Stimulated activated CD4-positive, alpha-beta T cell treated with anti-CD3 and anti-CD28 coated beads, Interleukin-15, amount 100 ng/mL, for 1 hour (primary cell): ENCODE results near the gene ST3GAL4.

Experiments
- DNase-seq, 2 donors: peaks; one replicate each; pipeline ENCODE4 v3.0.0-alpha.2; 2020; ENCODE audit warnings: low read depth in 1 of 2, low spot score in 1 of 2

Gene ST3GAL4

GRCh38 chr11:126420698-126421256, 65.3 kb downstream of the ST3GAL4 start:
- DNase-seq = no peak

DNA sequence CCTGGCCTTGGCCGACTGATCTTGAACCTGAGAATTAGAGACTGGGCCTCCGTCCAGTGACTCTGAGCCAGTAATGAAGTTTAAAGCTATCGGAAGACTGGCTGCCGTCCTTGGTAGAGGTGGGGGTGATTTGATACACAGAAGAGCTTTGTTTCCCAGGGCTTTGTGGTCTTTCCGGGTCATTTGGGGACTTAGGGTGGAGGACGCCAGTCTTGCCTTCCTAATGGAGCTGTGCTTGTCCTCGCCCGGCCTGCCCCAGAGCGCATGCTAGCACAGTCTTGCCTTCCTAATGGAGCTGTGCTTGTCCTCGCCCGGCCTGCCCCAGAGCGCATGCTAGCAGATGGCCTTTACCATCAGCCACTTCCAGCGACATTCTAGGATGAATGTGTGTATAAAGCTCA, 65.8 kb downstream of the ST3GAL4 start:
- DNase-seq = no peak

DNA sequence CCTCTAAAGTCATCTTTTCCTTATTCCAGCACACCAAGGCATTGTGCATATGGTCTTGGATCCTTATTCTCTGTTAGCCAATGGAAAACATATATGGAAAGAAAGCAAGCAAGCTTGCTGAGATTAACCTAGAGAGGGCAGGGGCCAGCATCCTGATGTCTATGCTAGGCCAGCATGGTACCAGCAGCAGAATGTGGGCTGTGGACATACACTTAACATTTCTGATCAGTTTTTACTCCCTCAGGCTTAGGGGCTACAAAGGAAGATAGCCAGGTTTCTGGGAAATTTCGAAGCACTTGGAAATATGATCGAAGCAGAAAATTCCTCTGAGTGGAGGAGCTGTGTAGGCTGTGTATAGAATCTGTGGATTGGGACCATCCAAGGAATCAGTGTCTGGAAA, 67.0 kb downstream of the ST3GAL4 start:
- no peak for DNase-seq

DNA sequence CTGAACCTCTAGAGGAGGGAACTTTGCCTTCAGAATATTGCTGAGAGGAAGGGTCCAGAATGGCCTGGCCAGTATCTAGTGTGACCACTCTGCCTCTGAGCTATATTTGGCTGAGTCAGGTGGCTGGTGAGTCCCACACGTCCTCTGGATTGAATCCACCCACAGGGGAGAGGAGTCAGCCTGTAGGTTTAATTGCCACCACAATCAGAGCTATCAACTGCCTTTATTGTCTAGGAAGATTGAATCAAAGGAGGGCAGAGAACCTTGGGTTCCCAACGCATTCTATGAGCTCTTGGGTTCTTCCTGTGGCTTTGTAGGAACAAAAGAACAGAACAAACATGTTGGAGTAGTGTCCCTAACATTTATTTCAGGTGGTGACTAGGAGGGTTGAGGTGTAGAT, 67.7 kb downstream of the ST3GAL4 start:
- DNase-seq = no peak

DNA sequence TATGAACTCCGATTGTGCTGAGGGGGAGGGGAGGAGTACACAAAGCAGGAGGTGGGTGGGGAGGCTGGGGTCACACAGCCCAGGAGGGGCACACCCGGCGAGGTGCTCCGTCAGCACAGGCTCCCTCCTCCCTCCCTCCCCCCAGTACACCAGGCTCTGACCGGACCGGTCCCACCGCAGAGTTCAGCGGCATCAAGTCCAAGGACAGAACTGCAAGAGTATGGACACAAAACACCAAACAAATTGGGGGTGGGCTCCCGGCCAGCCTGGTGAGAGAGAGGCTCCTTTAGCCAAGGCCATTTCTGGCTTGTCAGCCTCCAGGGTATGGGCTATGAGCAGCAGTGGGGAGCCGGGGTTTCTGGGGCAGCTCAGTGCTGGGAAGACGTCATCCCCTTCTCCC, 68.3 kb downstream of the ST3GAL4 start:
- DNase-seq = no peak

DNA sequence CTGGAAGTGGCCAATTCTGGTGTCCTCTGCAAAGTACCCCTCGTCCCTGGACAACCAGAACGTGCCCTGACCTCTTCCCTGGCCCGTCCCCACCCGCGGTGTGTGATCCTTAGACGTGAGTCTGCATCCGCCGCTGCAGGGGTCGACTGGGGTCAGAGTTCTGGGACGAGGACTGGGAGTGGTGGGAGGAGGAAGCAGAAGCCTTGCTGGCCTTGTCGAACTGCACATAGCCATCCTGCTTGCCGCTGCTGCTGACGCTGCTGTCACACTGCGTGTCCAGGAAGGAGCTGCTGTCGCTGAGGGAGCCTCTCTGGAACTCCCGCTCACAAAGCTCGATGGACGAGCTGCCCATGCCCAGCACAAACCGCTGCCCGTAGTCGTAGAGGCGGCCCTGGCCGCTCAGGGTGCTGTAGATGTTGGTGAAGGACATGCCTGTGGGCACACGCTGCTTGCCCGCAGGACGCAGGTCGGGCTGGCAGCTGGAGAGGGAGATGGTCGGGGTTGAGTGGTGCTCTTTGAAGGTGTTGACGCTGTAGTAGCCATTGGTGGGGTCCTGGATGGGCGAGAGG, 69.1 kb downstream of the ST3GAL4 start:
- no peak for DNase-seq

DNA sequence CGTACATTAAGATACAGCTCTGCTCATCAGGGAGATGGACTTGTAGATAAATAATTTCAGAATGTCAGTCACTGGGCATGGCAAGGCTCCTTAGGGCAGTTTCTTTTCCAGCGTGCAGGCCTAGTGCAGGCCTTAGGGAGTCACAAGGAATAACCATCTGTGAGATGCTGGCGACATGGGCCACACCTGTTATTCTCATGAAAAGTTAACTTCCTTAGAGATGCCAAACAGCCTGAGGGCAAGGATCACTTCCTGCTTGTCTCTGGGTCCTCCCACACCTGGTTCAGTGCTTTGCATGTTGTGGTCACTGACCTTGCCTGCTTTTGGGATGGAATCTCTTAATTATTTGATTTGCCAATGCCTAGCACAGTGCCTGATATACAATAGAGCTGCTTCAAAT, 70.6 kb downstream of the ST3GAL4 start:
- DNase-seq = no peak

- DNase-seq = no peak
Measured at GRCh38 chr11:126426820-126427749, 71.6 kb downstream of the ST3GAL4 start.

DNA sequence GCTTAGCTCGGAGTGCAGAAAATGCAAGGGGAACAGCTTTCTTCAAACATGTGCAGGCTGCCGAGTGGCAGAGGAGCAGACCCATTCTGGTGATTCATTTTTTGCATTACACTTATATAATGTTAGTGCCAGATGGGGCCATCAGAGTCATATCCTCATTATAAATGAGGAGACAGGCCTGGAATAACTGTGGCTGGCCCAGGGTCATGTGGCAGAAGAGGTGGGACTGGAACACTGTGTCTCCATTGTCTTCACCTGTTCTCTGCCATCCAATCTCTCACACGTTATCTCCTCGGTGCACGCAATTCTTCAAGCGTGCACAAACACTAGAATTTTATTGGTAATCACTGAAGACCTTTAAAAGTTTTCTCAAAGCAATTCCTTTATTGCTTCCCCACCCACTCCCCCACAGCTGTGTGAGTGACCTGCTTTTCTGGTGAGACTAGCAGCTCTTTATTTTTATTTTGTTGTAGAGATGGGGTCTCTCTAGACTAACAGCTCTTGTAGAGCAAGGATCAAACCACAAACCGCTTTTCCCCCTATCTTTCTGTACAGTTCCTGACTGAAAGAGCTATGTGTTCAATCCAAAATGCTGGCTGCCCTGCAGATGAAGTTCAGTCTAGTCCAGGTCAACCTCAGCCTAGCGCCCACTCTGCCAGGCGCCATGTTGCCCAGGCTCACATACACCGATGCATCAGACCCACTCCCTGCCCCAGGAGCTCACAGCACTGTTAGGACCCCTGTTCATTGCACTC, 75.3 kb downstream of the ST3GAL4 start:
- DNase-seq = no peak

DNA sequence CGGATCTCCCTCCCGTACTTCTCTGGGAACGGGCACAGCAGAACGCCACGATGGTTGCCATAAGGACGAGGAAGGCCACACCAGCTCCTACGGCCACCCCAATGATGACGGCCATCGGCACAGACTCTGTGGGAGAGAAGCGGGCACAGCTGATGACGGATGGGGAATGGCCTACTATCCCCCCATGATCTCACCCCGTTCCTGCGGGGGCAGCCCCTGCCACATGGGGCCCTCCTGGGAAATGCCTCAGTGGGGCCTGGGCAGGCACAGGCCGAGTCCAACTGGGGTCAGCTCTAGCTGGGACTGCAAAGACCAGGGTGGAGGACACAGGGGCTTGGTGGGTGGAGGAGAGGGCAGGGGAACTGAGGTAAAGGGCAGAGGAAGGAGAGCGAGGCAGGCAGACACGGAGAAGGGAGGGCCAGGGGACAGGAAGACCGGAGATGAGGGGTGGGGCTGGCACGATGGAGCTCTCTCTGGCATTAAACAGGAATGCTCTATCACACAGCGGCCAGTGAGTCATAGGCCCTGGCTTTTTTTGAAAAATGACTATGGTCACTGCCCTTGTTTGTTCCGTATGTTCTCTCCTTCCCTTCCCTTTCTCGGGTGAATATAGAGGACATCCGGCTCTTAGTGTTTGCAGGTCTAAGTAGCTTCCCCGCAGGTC, 76.0 kb downstream of the ST3GAL4 start:
- no peak for DNase-seq

DNA sequence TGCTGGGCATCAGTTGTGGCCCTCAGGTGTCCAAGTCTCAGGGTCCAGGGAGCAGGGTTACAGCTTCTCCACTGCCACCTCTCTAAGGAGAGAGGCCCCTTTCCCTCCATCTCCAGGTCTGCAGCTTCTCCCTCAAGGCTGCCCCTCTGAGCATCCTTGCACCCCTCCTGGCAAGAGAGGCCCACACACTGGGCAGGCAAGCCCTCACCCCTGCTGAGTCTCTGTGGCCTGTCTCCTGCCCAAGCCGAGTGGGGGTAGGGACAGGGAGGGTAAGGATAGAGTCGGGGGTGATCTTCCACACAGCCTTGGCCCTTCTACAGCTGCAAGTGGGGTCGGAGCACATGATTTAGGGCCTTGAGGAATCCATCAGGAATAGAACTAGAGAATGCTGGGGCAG, 76.6 kb downstream of the ST3GAL4 start:
- no peak for DNase-seq

DNA sequence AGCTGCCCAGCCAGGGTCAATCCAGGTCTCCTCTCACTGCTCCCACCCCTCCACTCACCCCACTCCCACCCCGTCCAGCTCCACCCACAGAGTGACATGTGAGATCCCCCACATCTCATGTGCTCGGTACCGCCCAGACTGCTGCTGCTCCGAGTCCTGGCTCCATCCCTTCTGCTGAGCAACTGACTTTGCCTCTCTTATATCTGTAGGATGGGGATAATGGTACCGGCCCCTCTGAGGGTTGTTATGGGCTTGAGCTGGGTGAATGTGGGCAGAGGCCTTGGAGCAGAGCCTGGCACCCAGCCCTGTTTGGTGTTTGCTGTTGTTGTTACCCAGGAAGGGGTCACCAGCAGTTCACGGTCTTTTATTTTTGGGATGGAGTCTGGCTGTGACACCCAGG, 77.0 kb downstream of the ST3GAL4 start:
- no peak for DNase-seq

DNA sequence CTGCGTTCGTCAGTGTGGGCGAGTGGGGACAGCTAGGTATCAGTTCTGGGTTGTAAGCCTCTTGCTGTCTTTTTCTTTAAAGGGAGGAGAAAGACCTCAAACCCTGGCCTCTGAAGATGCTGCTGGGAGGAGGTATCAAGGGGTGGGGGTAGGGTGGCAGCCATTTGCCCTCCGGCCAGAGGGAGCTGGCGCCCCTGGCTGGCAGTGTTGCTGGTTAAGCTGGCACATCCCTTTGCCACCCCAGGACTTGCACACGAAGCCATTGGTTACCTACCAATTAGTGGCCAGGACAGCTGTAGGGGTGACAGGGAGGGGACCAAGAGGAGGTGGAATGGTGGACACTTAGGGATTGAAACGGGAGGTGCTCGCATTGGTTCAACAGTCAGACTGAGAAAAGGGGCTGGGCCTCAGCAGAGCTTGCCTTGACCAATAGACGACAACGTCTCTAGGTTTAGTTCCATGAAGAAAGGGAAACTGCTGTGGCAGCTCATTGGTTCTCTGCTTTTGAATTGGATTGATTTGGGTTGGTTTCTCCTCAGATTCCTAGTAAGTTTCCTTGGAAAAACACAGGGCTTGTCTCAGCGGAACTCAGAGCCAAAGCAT, 77.9 kb downstream of the ST3GAL4 start:
- DNase-seq = no peak

- DNase-seq = no peak
Measured at GRCh38 chr11:126433989-126434949, 78.8 kb downstream of the ST3GAL4 start.

DNA sequence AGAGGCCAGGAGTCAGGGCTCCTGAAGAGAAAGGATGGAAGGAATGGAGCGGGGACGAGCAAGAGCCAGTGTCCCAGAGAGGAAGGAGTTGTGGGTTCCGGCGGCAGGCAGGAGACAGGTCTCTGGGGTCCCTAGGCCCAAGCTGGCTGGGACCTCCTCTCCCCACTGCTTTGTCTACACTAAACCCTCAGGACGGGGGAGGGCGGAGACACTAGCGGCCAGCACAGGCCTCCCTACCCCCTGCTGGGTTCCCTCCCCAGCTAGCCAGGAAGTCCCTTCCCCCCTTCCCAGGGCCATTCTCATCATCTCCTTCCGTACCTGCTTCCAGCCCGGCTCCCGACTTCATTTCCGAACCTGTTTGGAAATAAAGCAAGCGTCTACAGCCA, 79.5 kb downstream of the ST3GAL4 start:
- no peak for DNase-seq

DNA sequence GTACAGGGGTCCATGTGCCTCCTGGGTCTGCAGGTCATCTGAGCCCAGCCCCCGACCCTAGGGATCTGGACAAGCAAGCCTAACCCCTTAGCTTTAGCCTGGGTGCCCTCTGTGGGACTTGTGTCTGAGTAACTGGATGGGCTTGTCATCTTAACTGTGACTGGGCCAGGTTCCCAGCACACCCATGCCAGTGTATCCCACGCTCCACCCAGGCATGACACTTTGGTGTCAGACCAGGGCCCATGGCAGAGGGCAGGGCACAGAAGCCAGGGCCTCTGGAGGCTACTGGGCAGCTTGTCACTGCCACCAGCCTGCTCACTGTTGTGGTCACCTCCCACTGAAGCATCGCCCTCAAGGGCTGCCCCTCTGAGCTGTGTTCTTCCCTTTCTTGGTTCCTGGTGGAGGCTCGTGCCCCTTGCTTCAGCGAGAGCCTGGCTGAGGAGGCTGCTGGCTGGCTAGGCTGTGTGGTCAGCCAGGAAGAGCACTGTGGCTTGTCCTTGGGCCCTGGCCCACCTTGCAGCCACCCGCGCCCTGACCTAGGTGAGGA, 80.8 kb downstream of the ST3GAL4 start:
- no peak for DNase-seq

DNA sequence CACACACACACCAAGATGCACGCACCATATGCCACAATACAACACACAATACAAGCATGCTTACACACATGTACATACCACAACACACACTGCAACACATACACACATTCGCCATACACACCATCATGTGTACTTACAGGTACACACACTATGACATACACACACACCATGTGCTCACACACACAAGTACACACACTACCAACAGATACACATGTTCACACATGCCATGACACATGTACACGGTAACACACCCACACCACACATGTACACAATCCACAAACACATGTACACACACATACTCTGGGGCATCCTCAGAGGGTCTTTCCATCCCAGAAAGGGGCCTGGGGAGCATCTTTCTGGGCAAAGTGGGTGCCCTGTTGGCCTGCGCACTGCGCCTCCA, 82.2 kb downstream of the ST3GAL4 start:
- DNase-seq = no peak

DNA sequence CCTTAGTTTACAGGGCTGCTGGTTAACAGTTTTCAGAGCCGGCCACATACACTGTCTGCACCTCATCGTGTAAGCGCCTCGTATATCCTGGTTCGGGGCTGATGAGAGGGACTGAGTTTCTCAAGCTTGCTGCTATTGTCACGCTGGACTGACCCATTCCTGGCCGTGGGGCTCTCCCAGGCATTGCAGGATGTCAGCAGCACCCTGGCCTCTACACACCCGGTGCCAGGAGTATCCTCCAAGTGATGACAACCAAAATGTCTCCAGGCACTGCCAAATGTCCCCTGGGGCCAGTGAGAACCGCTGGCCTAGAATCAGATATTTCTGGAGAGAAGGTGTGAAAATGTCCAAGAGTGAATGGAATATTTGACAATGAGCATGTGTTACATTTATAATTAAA, 82.8 kb downstream of the ST3GAL4 start:
- DNase-seq = no peak

DNA sequence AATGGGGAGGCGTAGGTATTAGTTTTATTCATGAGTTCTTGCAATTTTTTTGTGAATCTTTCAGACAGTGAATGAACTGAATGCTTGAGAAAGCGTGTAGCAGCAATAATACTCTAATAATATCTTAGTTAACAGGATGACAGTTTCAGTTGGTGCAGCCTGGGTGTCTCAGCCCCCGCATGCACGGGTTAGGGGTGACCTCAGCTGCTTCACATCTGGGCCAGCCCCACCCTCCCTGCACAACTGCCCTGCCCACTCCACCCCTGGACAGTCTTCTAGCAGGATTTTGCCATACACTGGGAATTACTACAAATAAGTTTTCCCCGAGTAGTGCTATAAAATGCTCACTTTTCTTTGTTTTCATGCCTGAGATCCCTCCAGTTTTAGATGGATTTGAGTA, 83.2 kb downstream of the ST3GAL4 start:
- no peak for DNase-seq
